Stimulated activated CD8-positive, alpha-beta memory T cell treated with anti-CD3 and anti-CD28 coated beads, Interleukin-7, amount 100 ng/mL, for 4 hours (primary cell): Measurements from ENCODE around the gene CUTA.

Experiments used
- DNase-seq, 2 donors: peaks; one replicate each; pipeline ENCODE4 v3.0.0-alpha.2; 2020; ENCODE audit warnings: low read depth in 2 of 2

The CUTA gene

DNA sequence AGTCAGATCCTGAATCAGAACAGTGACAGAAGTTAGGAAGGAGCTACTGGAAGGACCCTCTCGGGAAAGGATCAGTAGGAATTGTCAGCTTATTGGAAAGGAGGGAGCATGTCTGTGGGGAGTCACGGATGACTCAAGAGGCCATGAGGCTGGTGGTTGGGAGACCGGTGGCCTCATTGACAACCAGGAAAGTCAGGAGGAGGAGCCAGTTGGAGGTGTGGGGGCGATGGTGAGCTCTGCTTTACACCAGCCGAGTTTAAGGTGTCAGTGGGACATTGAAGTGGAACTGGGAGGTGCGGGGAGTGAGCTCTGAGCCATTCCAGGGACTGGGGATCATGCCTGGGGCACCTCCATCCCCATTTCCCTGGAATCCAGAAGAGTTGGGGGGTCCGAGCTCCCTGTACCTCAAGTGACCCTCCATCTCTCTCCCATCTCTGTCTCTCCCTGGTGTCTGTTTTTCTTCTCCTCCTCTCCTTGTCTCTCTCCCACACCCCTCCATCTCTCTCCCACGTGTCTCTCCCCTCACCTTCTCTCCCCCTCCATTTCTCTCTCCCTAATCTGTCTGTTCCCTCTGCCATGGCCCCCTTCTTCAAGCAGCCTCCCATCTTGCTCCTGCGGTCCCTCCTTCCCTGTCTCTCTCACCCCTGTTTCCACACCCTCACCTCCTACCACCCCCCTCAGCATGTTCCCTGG is 22.2 kb upstream of the CUTA start:
- no peak for DNase-seq

DNA sequence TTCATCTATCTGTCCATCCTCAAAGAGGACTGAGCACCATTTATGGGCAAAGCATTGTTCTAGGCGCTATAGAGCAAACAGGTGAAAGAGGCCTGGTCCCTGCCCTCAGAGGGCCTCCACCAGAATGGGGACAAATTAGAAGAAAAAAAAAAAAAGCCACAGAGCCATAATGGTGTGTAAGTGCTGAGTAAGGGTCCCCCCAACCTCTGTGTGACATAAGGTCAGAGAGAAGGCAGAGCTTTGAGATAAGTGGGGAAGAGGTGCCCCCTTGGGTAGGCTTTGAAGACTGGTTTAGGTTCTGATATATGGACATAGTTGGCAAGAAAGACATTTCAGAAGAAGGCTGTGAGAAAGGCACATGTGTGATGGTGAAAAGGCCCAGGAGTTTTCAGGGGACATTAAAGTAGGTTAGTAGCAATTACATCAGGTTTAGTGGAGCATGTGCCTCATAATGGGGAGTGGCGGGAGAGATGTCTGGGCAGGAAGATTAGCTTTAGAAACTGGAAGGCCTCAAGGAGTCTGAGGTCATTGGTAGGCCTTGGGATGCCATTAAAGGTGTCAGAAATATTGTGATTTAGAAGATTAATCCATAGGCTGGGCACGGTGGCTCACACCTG is 21.2 kb upstream of the CUTA start:
- no peak for DNase-seq

DNA sequence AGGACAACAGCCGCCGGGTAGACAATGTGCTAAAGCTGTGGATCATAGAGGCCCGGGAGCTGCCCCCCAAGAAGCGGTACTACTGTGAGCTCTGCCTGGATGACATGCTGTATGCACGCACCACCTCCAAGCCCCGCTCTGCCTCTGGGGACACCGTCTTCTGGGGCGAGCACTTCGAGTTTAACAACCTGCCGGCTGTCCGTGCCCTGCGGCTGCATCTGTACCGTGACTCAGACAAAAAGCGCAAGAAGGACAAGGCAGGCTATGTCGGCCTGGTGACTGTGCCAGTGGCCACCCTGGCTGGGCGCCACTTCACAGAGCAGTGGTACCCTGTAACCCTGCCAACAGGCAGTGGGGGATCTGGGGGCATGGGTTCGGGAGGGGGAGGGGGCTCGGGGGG is 19.8 kb upstream of the CUTA start:
- no peak for DNase-seq

DNA sequence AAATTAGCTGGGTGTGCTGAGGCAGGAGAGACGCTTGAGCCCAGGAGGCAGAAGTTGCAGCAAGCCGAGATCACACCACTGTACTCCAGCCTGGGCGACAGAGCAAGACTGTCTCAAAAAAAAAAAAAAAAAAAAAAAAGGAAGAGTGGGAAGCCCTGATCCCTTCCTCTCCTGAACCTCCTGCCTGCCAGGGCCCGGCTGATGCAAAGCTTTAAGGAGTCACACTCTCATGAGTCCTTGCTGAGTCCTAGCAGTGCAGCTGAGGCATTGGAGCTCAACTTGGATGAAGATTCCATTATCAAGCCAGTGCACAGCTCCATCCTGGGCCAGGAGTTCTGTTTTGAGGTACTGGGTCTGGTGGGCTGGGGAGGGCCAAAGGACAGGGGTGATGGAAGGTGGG is 17.1 kb upstream of the CUTA start:
- DNase-seq = no peak

DNA sequence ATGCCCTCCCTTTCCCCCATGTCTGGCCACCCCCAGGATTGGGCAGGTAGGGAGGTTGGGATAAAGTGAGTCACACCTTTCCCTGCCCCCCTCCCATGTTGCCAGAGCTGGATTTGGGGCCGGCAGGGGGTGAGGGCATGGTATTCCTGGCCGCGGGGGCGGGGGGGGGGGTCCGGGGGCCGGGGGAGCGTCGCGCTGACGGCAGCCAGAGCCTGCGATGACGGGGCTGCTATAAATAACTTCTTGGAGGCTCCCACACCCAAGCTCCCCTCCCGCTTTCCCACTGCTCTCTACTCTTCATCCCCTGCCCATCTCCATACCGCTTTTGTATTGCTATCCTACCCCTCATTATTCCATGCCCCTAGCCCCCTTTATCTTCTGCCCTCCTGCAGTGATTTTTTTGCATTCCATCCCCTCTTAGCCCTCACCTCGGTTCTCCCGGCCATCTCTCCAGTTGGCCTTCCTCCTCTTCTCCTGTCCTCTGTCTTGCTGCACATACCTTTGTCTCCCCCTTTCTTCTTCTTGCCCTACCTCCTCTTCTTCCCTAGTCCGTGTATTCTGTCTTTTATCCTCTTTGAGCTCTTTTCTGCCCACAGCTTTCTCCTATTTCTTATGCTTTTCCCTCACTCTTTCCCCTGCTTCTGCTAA is 15.8 kb upstream of the CUTA start:
- no peak for DNase-seq

DNA sequence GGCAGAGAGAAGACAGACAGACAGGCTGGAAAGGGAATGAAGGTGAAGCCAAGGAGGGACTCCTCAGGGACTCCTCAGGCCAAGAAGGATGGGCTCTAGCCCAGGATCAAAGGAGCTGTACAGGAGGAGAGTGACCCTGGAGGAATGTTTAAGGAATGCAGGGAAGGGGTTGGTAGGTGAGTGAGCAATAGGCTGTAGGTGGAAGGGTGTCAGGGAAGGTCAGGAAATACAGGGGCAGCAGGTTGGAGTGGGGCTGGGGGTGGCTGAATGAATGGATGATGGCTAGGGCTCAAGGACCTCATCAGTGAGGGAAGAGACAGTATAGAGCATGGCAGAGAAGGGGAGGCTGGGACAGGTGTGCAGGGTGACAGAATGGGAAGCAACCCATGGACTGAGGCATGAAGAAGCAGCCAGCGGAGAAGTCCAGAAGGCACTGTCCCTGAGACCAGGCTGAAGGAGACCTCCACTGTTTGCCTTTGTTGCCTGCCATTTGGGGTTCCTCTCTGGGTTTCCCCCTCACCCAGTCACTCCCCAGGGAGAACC is 15.2 kb upstream of the CUTA start:
- DNase-seq = no peak

DNA sequence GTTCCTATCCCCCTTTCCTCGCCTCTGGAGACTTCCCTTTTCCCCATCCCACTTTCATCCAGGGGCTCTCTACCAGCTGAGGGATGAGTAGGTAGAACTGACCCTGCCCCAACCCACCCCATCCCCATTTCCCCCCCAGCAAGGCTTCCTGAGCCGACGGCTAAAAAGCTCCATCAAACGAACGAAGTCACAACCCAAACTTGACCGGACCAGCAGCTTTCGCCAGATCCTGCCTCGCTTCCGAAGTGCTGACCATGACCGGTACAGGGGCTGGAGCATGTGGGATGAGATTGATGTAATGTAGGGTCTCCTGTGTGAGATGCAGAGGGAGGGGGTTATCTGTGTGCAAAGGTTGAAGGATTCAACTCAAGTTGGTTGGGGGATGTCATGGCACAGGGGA is 14.6 kb upstream of the CUTA start:
- DNase-seq = no peak

DNA sequence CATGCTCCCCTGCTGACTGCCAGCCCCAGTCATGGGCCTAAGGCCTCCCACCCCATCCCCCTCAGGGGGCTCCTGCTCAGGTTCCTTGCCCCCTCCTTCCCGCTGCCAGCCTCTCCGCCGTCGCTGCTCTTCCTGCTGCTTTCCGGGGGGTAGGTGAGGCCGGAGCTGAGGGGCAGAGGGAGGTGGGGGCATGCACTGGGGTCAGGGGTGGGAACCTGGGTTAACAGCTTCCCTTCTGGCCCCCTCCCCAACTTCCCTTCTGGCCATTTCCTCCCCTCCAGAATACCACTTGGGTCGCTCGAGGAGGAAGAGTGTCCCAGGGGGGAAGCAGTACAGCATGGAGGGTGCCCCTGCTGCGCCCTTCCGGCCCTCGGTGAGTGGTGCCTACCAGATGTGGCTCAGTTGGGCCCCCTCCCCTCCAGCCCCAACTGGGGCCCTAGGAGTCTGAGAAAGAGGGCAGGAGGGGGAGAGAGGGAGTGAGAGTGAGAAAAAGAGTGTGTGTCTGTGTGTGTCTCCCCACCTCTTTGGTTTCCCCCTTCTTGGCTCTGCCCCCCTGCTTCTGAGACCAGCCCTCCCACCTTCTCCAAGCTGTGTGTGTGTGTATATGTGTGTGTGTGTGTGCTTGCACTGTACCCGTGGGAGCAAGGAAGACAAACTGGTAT is 14.1 kb upstream of the CUTA start:
- DNase-seq = no peak

DNA sequence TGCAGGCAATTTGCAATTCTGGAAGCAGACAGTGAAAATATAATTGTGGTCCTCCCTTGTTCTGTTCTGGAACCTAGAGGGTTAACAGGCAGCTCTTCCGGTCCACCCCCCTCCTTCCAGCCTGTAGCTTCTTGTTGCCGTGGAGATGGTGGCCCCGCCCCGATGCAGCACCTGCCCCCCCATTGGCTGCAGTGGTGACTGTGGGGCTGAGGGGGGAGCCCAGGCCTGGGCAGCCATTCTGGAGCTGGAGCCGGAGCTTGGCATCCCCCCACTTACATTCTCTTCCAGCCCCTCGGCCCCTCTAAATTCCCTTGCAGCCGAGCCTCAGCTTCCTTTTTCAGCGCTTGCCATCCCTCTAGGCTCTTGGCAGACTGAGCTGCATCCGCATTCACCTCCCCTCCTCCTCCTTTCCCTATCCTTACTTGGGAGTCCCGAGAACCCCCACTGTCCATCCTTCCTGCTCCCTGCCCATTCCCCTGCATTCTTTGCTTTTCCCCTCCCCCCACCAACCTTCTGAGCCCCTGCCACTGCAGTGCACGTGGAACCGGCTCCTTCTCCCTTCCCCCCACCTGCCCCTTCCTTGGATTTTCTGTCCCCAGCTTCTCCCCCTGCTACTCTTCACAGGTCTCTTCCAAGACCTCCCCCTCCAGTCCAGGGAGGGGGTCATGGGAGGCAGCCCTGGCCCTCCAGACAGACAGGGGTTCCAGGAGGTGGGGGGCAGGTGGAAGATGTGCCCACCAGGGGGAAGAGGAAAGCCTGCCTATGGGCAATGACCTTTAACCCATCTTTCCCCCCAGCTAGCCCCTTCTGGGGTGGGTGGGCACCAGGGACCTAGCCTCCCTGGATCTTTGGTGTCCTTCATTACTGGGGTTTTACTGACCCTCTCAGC is 13.3 kb upstream of the CUTA start:
- DNase-seq = peak; percentile 65 to 74

DNA sequence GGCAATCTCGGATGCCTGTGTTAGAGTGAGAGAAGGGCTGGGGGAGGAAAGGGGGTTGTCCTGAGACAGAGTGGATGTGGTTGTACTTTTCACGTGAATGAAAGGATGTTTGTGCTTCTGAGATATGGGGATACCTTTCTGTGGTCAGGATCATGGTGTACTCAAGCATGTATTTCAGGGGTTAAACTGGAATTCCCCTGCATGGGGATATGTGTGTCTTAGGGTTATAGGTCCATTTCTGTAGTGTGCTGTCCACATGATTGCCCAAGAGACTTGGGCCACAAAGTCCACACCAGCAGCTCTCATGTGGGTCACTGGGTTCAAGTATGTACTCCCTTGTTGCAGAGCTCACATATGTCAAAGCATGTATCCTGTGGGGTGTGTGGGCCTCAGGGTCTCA is 12.4 kb upstream of the CUTA start:
- no peak for DNase-seq

DNA sequence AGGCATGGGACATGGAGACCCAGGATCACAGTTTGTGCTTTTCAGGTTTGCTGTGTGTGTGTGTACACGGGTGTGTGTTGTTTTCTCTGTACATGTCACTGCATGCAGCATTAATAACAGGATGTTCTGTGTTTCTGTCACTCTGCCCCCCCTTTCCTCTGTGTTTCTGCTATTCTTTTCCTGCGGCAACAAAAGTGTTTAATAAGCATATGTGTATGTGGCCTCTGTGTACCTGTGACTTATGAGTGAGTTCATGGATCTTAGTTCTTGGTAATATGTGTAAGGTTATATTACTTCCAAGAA is 11.8 kb upstream of the CUTA start:
- no peak for DNase-seq

DNA sequence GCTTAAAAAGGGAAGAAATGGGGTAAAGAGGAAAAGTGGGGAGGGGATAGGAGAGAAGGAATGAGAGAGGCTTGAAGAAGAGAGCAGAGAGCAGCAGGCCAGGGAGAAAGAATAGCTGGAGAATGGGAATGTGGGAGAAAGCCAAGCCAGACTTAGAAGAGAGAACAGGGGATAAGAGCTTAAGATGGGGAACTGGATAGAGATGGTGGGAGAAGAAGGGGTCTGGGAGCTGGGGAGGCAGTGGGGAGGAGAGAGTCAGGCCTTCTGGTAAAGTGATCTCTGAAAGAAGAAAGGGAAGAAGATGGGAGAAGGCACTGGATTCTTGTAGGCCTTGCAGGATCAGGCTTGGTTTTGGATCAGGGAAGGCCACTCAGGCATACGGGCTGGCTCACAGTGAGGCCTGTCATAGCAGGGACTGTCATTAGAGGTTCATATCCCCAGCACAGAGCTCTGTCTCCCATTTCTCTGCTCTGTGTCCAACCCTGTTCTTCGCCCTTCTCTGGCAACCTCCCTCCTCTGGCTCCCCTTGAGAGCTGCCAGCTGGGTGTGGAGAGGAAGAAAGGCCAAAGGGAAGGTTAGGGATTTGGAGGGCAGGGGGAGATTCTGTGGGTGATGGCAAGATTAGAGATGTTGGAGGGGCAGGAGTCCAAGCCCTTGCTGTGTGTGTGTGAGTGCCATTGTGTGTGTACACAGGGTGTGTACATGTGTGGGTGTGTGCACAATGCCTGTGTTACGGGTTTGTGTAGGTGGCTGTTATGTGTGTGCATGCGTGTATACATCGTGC is 11.3 kb upstream of the CUTA start:
- DNase-seq = no peak

DNA sequence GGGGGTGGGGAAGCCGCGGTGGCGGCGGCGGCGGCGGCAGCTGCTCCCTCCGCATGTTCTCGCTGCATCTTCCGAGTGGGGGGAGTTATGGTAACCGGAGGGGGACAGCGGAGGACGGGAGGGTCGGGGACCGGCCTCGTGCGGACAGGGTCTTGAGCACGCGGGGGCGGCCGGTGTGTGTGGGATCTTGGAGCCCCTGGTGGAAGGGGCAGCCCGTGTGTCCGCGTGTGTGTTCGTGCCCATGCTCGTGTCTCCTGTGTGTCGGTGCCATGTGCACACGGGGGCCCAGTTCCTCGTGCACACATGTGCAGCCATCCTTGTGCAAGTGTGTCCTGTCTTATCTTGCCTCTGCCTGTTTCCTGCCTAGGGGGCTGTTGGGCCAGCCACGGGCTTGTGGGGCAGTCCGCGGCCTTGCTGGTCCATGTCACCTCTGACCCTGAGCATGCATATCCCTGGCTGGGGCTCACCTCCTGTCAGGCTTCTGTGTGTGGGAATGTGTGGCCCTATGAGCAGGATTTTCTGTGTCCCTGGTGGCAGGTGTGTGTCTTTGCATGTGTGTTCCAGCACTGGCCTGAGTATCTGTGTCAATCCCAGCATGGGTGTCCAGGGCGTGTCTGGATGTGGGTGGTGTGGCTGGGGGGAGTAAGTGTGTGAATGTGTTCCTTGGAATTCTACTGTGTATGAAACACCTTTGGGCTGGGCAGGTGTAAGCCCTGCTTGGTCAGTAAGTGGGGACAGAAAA is 10.5 kb upstream of the CUTA start:
- no peak for DNase-seq

DNA sequence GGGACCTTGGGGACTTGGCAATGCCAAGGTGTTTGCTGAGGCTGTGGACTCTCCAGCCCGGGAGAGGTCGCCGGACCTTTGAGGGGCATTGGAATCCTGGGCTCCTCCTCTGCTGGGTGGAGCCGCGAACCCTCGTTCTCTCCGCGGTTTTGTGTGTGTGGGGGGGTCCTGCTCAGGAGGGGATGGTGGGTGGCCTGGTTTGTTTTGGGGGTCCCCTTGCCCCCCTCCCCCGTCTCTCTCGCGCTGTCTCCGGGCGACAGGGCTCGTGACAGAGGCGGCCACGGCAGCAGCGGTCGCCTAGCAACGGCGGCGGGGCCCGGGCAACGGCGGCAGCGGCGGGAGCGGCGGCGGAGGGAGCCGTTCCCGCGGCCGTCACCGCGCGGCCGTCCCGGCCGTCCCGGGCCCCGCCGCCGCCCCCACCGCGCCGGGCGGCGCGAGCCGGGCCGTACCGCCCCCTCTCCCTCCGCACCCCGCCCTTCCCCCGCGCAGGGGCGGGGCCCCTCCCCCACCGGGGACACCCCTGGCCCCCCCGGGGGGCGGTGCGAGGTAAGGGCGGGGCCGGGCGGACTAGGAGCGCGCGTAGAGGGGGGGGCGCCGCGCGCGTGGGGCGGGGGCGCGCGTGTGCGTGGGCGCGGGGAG is 9.8 kb upstream of the CUTA start:
- peak in 1 of 2 donors; percentile 66 for DNase-seq

DNA sequence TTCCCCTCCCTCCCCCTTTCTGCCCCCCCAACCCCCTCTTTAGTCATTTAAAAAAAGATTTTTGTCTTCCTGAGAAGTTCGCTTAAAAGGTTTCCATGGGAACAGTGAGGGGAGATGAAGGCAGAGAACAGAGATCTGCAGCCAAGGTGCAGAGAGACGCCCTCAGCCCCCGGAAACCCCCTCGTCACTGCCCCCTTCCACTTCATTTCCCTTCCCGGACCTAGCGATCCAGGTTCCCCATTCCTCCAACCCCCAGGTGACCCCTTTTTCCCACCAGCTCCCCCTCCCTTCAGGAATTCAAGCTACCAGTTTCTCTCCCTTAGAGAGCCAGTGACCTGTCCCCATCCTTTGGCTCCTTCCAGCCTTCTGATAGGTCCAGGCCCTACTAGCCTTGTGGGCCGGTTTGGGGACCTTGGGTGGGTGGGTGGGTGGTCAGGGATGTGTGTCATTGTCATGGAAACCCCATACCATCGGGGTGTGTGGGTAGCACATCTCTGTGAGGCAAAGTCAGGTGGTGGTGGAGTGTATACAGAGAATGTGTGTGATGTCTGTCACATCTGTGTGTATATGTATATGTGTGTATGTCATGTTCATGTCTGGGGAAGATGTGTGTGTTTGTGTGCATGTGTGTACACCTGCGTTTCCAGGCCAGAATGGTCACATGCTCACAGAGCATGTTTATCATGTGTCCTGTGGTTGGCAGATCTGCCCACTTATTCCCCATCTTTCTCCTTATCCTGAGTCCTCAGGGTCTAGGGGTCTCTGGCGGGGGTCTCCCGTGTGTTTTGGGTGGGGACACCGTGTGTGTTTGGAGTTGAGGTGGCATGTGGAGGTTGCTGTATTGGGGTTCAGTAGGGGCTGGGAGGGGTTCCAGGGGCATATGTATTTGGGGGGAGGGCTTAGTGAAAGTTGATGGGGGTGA is 8.9 kb upstream of the CUTA start:
- DNase-seq = no peak

DNA sequence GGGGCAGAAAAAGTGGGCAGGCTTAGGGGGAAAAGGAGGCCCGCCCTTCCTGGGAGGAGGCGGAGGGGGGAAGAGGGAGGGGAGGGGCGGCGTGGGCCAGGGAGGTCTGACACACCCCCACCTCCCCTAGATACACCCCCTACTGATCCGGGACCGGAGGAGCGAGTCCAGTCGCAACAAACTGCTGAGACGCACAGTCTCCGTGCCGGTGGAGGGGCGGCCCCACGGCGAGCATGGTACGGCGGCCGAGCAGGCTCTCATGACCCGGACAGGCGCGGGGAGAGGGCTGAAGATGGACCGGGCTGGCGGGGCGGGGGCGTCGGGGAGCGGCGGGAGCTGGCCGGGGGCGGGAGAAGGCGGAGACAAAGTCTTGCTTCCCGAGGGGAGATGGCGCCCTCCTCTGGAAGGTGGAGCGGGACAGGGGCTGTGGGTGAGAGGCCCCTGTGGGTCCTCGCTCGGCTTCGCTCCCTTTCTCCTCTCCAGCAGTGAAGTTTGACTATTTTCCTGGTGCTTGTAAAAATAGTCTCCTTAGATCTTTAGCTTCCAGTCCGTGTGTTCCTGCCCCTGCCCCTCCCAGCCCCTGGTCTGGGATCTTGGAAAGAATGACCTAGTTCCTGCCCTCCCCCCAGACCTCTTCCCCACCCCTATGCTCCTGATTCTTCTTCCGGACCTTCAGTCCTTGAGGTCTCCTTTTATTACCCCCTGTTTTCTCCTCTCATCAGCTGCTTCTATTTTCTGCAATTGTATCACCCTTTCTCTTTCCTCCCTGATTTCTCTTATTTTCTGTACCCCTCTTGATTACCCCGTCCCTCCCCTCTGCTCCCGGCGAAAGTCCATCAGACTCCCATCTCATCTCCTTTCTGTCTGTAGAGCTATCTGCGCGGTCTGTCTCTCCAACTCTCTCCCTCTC is 8.0 kb upstream of the CUTA start:
- DNase-seq = peak; percentile 74 to 79

DNA sequence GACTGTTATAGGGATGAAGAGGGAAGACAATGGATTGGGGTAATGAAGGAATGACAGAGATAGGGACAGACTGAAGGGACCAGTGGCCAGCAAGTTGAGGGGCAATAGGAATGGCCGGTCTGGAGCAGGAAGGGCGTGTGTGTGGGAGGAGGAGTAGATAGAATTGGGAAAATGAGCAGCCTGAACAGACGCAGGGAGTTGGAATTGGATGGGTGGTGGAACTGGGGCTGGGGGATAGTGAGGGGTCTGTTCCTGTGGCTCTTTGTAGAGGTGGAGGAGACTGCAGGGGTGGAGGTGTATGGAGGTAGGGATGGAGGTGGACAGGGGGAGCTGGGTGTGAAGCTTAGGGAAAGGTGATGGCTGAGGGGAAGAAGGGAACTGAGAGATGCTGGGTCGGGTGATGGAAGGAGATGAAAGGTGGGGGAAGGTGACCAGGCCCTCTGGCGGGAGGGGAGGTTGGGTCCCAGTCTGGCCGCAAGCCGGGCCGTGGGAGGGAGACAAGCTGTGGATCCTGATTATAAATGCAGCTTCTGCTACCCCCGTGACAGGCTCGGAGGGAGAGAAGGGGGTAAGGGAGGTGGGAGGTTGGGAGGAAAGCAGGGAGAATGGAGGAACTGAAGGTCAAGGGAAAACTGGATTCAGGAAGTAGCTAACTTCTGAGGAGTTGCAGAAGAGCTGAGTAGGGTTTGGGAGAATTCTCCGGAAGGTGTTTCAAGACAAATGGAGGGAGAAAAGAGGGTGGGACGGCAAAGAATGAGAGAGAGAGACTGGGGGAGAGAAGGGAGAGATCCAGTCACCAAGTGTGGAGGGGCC is 7.2 kb upstream of the CUTA start:
- DNase-seq = no peak
